ENCODE measurements around the gene UNK.
"Not testable (repeated sequence)": the region's sequence is repeated elsewhere in the genome, so short reads cannot be mapped to it uniquely, and the experiment has no call there.

UNK gene

GRCh38 chr17:75791254-75791653, 6.6 kb downstream of the UNK start:
- no peak for DNase-seq

- no peak for DNase-seq
These were observed 8.9 kb downstream of the UNK start for GRCh38 chr17:75793460-75793859.

- no peak for DNase-seq
These were observed 11.4 kb downstream of the UNK start for GRCh38 chr17:75795820-75796607.

GRCh38 chr17:75799402-75799801, 14.8 kb downstream of the UNK start:
- no peak for DNase-seq

GRCh38 chr17:75803883-75804282, 19.3 kb downstream of the UNK start:
- DNase-seq = no peak

- no peak for DNase-seq
These were observed 22.4 kb downstream of the UNK start for GRCh38 chr17:75806822-75807500.

GRCh38 chr17:75807861-75808260, 23.3 kb downstream of the UNK start:
- no peak for DNase-seq

GRCh38 chr17:75808549-75808904, 23.9 kb downstream of the UNK start:
- DNase-seq = no peak

GRCh38 chr17:75808905-75809621, 24.5 kb downstream of the UNK start:
- no peak for DNase-seq

GRCh38 chr17:75809631-75810111, 25.1 kb downstream of the UNK start:
- no peak for DNase-seq

GRCh38 chr17:75810216-75810615, 25.6 kb downstream of the UNK start:
- no peak for DNase-seq

- not testable (repeated sequence) for DNase-seq
These were observed 26.1 kb downstream of the UNK start for GRCh38 chr17:75810756-75811155.

- DNase-seq = no peak
These were observed 26.6 kb downstream of the UNK start for GRCh38 chr17:75811174-75811573.

GRCh38 chr17:75812096-75813013, 27.7 kb downstream of the UNK start:
- no peak for DNase-seq

- no peak for DNase-seq
These were observed 28.7 kb downstream of the UNK start for GRCh38 chr17:75813081-75814020.

- no peak for DNase-seq
These were observed 29.4 kb downstream of the UNK start for GRCh38 chr17:75814021-75814395.

- no peak for DNase-seq
These were observed 30.3 kb downstream of the UNK start for GRCh38 chr17:75814900-75815373.

GRCh38 chr17:75815399-75815798, 30.8 kb downstream of the UNK start:
- DNase-seq = no peak

GRCh38 chr17:75816693-75817092, 32.1 kb downstream of the UNK start:
- DNase-seq = no peak

- no peak for DNase-seq
These were observed 33.0 kb downstream of the UNK start for GRCh38 chr17:75817571-75817970.
